Calu3 (cell line): Measurements from ENCODE around the gene RTN4R. TPM values are rescaled to one million over a fixed set of nuclear protein-coding genes. Genes with fewer than 3 reads are reported as not detected.

ENCODE experiments used
- BruUV-seq: library from RNA; stranded (reverse); fragments of 400-500 nt; replicated peaks from 2 replicates; lab custom pipeline; 2021; lab: Mats Ljungman, UMichigan
- CTCF ChIA-PET: fragments of 300-600 bp; sonication (Branson Sonifier 250); formaldehyde crosslinking; loops from one replicate; lab custom pipeline; 2022; ENCODE audit warnings: antibody characterized with exemption; lab: Charles Lee
- DNase-seq: peaks from one replicate; pipeline ENCODE4 v3.0.0; 2022
- H3K27ac Mint-ChIP-seq: one replicate; pipeline ENCODE4 v1.8.0; 2022; ENCODE audit warnings: mixed read lengths; ENCODE audit not compliant: unreplicated experiment
- H3K27me3 Mint-ChIP-seq: one replicate; pipeline ENCODE4 v1.8.0; 2022; ENCODE audit warnings: mixed read lengths; ENCODE audit not compliant: unreplicated experiment
- H3K36me3 Mint-ChIP-seq: one replicate; pipeline ENCODE4 v1.8.0; 2022; ENCODE audit warnings: mild to moderate bottlenecking, moderate library complexity, mixed read lengths; ENCODE audit not compliant: insufficient read depth, unreplicated experiment
- H3K4me1 Mint-ChIP-seq: one replicate; pipeline ENCODE4 v1.8.0; 2022; ENCODE audit warnings: mild to moderate bottlenecking, low read depth, mixed read lengths; ENCODE audit not compliant: unreplicated experiment
- H3K4me3 Mint-ChIP-seq: one replicate; pipeline ENCODE4 v1.8.0; 2022; ENCODE audit warnings: mild to moderate bottlenecking, low read depth, moderate library complexity, mixed read lengths; ENCODE audit not compliant: unreplicated experiment
- H3K9me3 Mint-ChIP-seq: one replicate; pipeline ENCODE4 v1.8.0; 2022; ENCODE audit warnings: low read depth, mixed read lengths; ENCODE audit not compliant: unreplicated experiment
- intact Hi-C: fragments of 100-400 bp; cut with micrococcal nuclease; formaldehyde crosslinking; loops from one replicate; pipeline ENCODE4 v1.10.0; 2022; ENCODE audit not compliant: unreplicated experiment
- total RNA-seq: library from RNA; stranded (reverse); gene quantifications from 2 replicates; pipeline ENCODE4 v1.2.3, GENCODE V29; 2022
- TF ChIP-seq, protein P1 (sequence below): fragments of 200-600 bp; IDR thresholded peaks from one replicate; pipeline ENCODE4 v1.8.0; 2022; ENCODE audit warnings: antibody characterized with exemption; ENCODE audit not compliant: unreplicated experiment

RTN4R gene
- total RNA-seq, 1 experiment from 2014 or later = 4.1 TPM

DNA sequence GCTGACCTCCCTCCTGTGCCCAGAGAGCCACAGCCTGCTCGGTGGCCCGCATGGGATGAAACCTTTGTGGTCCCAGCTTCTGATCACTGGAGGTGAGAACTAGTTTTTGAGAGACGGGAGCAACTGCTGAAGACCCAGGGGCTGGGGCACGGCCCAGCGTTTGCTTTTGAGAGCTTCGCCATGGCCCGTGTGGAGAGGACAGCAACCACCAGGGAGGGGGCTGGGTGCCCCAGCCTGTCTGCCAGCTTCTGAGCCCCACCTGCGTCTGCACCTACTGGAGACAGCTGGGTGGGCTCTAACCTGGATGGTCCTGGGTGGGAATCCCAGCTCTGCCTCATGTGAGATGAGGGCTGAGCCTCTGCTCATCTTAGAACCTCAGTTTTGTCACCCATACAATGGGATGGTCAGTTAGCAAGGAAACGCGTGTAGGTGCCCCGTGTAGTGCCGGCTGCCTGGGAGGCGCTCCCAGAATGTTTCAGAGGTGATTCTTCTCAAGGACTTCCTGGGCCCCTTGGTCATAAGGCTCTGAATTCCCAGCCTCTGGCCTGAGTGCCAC lies 66.2 kb downstream of the RTN4R start:
- intact Hi-C loops = no loop called here
- DNase-seq = no peak
- Mint-ChIP-seq H3K27me3 (no peaks in the 10 kb centered on the region), H3K27ac (no peak overlapping the region), H3K4me1 (peaks cover 12% of the 10 kb centered on the region), H3K36me3 (peaks cover 31% of the 10 kb centered on the region), H3K4me3 (no peak overlapping the region), H3K9me3 (peaks cover 2% of the 10 kb centered on the region)
- TF ChIP-seq, protein P1, sequence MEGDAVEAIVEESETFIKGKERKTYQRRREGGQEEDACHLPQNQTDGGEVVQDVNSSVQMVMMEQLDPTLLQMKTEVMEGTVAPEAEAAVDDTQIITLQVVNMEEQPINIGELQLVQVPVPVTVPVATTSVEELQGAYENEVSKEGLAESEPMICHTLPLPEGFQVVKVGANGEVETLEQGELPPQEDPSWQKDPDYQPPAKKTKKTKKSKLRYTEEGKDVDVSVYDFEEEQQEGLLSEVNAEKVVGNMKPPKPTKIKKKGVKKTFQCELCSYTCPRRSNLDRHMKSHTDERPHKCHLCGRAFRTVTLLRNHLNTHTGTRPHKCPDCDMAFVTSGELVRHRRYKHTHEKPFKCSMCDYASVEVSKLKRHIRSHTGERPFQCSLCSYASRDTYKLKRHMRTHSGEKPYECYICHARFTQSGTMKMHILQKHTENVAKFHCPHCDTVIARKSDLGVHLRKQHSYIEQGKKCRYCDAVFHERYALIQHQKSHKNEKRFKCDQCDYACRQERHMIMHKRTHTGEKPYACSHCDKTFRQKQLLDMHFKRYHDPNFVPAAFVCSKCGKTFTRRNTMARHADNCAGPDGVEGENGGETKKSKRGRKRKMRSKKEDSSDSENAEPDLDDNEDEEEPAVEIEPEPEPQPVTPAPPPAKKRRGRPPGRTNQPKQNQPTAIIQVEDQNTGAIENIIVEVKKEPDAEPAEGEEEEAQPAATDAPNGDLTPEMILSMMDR = no peak
- BruUV-seq = no TSS peak
- CTCF ChIA-PET = interaction anchor here (0.6 to 0.8 kb wide), 2 partner anchors 9 to 67 kb away, joined by 3 read pairs; no protein-coding TSS in a partner anchor

DNA sequence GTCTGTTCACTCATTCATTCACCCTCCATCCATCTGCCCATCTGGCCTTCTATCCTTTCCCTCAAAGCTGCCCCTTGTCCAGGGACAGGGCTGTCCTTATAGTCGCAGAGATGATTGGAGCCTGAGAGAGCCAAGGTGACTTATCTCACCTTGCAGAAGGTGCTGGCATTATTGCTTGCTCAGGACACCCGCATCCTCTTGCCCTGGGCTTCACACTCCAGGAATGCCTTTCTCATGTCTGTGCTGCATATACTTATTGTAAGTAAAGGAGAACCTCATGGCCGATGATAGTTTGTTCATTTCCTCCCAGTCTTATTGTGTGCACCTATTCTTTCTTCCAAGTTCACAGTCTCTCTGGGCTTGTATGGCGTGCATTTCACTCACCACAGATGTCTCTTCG lies 68.2 kb downstream of the RTN4R start:
- peaks cover 12% of the 10 kb centered on the region for H3K4me1 Mint-ChIP-seq
- H3K36me3 Mint-ChIP-seq = peaks cover 13% of the 10 kb centered on the region
- peaks cover 2% of the 10 kb centered on the region for H3K9me3 Mint-ChIP-seq
- H3K27me3 Mint-ChIP-seq = no peaks in the 10 kb centered on the region
- TF ChIP-seq, protein P1 = no peak
- no peak overlapping the region for H3K27ac Mint-ChIP-seq
- CTCF ChIA-PET = no interaction called here
- BruUV-seq = no TSS peak
- intact Hi-C loops = no loop called here
- no peak overlapping the region for H3K4me3 Mint-ChIP-seq
- no peak for DNase-seq

DNA sequence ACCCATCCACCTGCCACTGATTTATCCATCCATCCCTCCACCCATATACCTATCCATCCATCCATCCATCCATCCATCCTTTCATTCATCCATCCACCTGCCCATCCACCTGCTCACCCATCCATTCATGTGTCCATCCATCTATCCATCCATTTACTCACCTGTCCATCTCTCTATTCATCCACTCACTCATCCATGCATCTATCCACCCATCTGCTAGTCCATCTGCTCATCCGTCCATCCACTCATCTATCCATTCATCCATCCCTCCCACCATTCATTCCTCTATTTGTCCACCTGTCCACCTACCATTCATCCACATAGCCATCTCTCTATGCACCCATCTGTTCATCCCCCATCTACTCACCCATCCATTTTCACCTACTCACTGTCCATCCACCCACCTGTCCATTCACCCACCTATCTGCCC lies 68.7 kb downstream of the RTN4R start:
- TF ChIP-seq, protein P1 = no peak
- Mint-ChIP-seq H3K36me3 (peaks cover 13% of the 10 kb centered on the region), H3K4me1 (peaks cover 12% of the 10 kb centered on the region), H3K27me3 (no peaks in the 10 kb centered on the region), H3K9me3 (peaks cover 2% of the 10 kb centered on the region), H3K4me3 (no peak overlapping the region), H3K27ac (no peak overlapping the region)
- no peak for DNase-seq
- BruUV-seq = no TSS peak
- intact Hi-C loops = no loop called here
- CTCF ChIA-PET = no interaction called here

DNA sequence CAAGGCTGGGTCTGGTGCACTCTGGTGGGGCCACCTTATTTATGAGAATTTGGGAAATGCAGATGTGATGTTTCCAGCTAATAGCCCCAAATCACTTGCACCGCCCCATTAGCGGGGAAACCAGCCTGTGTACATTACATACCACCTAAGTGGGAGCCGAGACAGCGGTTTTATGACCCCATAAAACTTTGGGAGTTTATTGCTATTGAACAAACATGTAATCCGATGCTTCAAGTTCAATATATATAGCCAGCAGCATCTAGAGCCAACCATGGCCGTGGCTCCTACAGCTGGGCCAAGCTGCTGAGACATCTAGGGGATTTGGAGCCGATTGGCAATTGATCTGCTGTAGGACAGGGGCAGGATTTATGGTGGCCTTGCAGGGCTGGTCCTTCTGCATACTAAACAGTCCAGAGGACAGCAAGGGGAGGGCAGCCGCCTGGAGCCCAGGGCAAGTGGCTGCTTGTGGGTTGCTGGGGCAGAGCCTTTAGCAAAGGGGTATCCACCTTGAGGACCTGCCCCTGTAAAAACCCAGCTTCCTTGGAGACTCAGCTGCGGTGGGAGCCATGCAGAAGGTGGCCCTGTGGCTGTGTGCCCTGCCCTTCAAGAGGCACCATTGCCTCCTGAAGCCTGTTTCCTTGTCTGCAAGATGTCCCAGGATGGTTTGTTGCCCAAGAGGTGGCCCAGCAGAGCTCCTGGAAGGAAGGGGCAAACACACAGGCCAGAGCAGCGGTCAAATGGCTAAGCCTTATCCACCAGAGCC lies 69.4 kb downstream of the RTN4R start:
- intact Hi-C loops = no loop called here
- Mint-ChIP-seq H3K36me3 (peaks cover 11% of the 10 kb centered on the region), H3K9me3 (peaks cover 2% of the 10 kb centered on the region), H3K27ac (no peak overlapping the region), H3K27me3 (no peaks in the 10 kb centered on the region), H3K4me1 (peaks cover 12% of the 10 kb centered on the region), H3K4me3 (no peak overlapping the region)
- no peak for DNase-seq
- BruUV-seq = no TSS peak
- CTCF ChIA-PET = no interaction called here
- TF ChIP-seq, protein P1 = no peak
